ENCODE measurements around the gene SRMS. TPM values are rescaled to one million over a fixed set of nuclear protein-coding genes. Genes with fewer than 3 reads are reported as not detected.

The SRMS gene
- total RNA-seq, 1 experiment from 2014 or later: 3.2 TPM

DNA sequence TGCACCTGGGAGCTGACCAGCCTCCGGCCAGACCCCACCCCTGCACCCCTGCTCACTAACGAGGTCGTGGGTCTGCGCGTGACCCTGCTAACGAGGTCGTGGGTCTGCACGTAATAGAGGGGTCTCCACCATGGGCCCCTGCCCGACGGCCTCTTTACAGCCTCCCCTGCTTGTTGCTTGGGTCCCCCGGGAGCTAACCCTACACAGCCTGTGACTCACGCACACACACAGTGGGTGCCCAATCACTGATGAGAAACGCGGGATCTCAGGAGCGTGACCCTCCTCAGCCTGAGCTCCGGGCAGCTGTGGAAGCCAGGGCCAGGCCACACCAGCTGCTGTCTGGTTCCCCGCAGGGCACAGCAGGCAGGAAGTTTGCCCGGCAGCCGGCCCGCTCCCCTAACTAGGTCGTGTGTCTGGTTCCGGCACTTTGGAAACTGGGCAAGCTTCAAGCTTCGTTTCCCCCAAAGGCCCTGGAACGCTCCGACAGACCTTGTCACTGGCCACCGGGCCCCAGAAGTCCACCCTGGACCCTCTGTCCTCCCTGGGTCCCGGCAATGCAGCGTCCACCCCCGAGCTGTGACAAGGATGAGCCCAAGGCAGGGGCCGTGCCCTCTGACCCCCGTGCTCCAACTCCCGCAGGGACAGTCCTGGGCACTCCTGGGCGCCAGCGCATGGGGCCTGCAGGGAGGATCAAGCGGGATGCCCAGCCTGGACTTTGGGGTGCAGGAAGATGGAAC is 11.1 kb downstream of the SRMS start:
- intact Hi-C loops (cut with micrococcal nuclease): loop anchor here (5.0 to 10.0 kb wide), 5 partner anchors 91 to 161 kb away; partner anchors contain the start of genes GMEB2 and TNFRSF6B
- Histone ChIP-seq H3K9me2 (ENCODE audit: insufficient read depth) (no peaks in the 10 kb centered on the region), H3K9me3 (ENCODE audit: control insufficient read depth in 1 of 2, insufficient read depth in 1 of 2, low read depth in 1 of 2, low read length in 2 of 2) (no peaks in the 10 kb centered on the region), H3K36me3 (ENCODE audit: control insufficient read depth in 1 of 2, insufficient read depth in 2 of 2, low read length in 2 of 2) (no peaks in the 10 kb centered on the region), H3K79me2 (ENCODE audit: insufficient read depth, low read length) (no peaks in the 10 kb centered on the region), H3K9ac (ENCODE audit: low read length) (peak overlapping the region; percentile 76), H3K4me1 (ENCODE audit: control insufficient read depth in 1 of 2, insufficient read depth in 2 of 2, low read length in 2 of 2) (peaks cover 41 to 76% of the 10 kb centered on the region in 2 experiments), H3K4me3 (replicated peaks in 1 of 2; ENCODE audit: low read depth in 1 of 2, low read length in 2 of 2) (peak overlapping the region; percentile 67), H3K4me2 (ENCODE audit: low read length) (peak overlapping the region; percentile 99), H3K27ac (ENCODE audit: low read depth, low read length) (peak overlapping the region; percentile 97), H4K20me1 (ENCODE audit: insufficient read depth) (no peaks in the 10 kb centered on the region), H3K27me3 (ENCODE audit: insufficient read depth, low read length) (no peaks in the 10 kb centered on the region), H2AFZ (ENCODE audit: low read depth, low read length, poor library complexity, severe bottlenecking) (no peak overlapping the region)
- ChIA-PET RAD21 (ENCODE audit: low non-redundant PET in 1 of 2, low total read pairs in 2 of 2, uncharacterized antibody in 2 of 2, unreplicated experiment in 2 of 2) (no interaction called here), POLR2A (interaction anchor here (0.9 to 3.3 kb wide), 6 partner anchors 9 to 421 kb away, joined by 3 to 9 read pairs (median 5); partner anchors contain the start of gene PPDPF), CTCF (interaction anchor here (1.0 to 3.2 kb wide), 8 partner anchors 8 to 444 kb away, joined by 3 to 20 read pairs (median 8); partner anchors contain the start of genes PPDPF, PRPF6, SAMD10 and SRMS)
- BruUV-seq (replicated peaks): no TSS peak
- no peak for TF ChIP-seq EZH2 (IDR thresholded peaks at IDR 0.05)
- TF ChIP-seq EZH2phosphoT487 (IDR thresholded peaks at IDR 0.05; ENCODE audit: borderline replicate concordance): no peak
- TF ChIP-seq POLR2AphosphoS5 (IDR thresholded peaks at IDR 0.05; ENCODE audit: low read depth, low read length): peak; percentile 38; the same call in 1 of the 2 replicates
- TF ChIP-seq ZFX (IDR thresholded peaks at IDR 0.05): no peak
- TF ChIP-seq CEBPB (IDR thresholded peaks at IDR 0.05; ENCODE audit: low read depth): no peak
- TF ChIP-seq SRF (IDR thresholded peaks at IDR 0.05; ENCODE audit: low read depth): no peak
- DNase-seq (ENCODE audit: low read depth, low spot score) (no peak), ATAC-seq (peak; percentile 6; the same call in 1 of the 2 replicates)

DNA sequence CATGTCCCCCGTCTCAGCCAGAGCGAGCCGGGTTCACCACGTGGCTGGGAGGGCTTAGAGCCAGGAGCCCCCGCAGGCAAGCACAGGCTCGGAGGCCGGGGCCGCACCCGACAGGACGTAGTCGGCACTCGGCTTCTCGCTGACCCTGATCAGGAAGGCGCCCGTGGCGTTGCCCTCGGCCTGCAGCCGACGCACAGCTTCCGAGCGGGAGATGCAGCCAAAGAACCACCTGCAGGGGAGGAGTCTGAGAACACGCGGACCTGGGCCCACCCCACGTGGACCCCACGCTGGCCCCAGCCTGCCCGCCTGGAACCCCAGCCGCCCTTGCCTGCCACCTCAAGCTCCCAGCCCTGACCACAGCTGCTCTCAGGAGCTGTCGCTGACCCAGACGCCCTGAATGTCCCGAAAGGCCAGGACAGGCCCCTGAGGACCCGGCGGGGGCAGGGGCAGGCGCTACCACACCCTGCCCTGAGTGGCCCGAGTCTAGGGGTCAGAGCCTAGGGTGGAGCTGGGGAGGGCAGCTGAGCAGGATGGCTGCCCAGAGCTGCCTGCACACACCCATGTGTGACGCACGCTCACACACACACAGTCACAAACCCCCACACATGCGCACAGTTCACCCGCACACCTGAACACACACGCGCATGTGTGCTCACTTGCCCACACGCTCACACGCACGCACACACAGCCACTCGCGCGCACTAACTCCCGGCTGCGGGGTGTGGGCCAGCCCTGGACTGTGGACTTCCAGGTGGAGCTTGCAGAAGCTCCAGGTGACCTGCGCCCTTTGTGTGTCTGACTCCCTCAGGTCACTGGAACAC is 12.5 kb downstream of the SRMS start:
- Histone ChIP-seq H3K9me2 (ENCODE audit: insufficient read depth) (no peaks in the 10 kb centered on the region), H3K4me3 (replicated peaks in 1 of 2; ENCODE audit: low read depth in 1 of 2, low read length in 2 of 2) (no peak overlapping the region), H3K9me3 (ENCODE audit: control insufficient read depth in 1 of 2, insufficient read depth in 1 of 2, low read depth in 1 of 2, low read length in 2 of 2) (no peaks in the 10 kb centered on the region), H4K20me1 (ENCODE audit: insufficient read depth) (no peaks in the 10 kb centered on the region), H3K79me2 (ENCODE audit: insufficient read depth, low read length) (no peaks in the 10 kb centered on the region), H3K4me1 (ENCODE audit: control insufficient read depth in 1 of 2, insufficient read depth in 2 of 2, low read length in 2 of 2) (peaks cover 36 to 62% of the 10 kb centered on the region in 2 experiments), H3K9ac (ENCODE audit: low read length) (peak overlapping the region; percentile 22; the same call in 1 of the 2 replicates), H2AFZ (ENCODE audit: low read depth, low read length, poor library complexity, severe bottlenecking) (no peak overlapping the region), H3K36me3 (ENCODE audit: control insufficient read depth in 1 of 2, insufficient read depth in 2 of 2, low read length in 2 of 2) (no peaks in the 10 kb centered on the region), H3K4me2 (ENCODE audit: low read length) (peak overlapping the region; percentile 68), H3K27me3 (ENCODE audit: insufficient read depth, low read length) (no peaks in the 10 kb centered on the region), H3K27ac (ENCODE audit: low read depth, low read length) (peak overlapping the region; percentile 71; the same call in 1 of the 2 replicates)
- POLR2A ChIA-PET: interaction anchor here (0.6 kb wide), 1 partner anchor 33 kb away, joined by 5 read pairs; no protein-coding TSS in a partner anchor
- RAD21 ChIA-PET (ENCODE audit: low non-redundant PET in 1 of 2, low total read pairs in 2 of 2, uncharacterized antibody in 2 of 2, unreplicated experiment in 2 of 2): no interaction called here
- CTCF ChIA-PET: no interaction called here
- intact Hi-C loops (cut with micrococcal nuclease): loop anchor here (5.0 to 10.0 kb wide), 5 partner anchors 92 to 162 kb away; partner anchors contain the start of genes GMEB2 and TNFRSF6B
- ATAC-seq (no peak), DNase-seq (ENCODE audit: low read depth, low spot score) (no peak)
- BruUV-seq (replicated peaks): no TSS peak
- TF ChIP-seq, protein P1, sequence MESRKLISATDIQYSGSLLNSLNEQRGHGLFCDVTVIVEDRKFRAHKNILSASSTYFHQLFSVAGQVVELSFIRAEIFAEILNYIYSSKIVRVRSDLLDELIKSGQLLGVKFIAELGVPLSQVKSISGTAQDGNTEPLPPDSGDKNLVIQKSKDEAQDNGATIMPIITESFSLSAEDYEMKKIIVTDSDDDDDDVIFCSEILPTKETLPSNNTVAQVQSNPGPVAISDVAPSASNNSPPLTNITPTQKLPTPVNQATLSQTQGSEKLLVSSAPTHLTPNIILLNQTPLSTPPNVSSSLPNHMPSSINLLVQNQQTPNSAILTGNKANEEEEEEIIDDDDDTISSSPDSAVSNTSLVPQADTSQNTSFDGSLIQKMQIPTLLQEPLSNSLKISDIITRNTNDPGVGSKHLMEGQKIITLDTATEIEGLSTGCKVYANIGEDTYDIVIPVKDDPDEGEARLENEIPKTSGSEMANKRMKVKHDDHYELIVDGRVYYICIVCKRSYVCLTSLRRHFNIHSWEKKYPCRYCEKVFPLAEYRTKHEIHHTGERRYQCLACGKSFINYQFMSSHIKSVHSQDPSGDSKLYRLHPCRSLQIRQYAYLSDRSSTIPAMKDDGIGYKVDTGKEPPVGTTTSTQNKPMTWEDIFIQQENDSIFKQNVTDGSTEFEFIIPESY (IDR thresholded peaks at IDR 0.05; ENCODE audit: extremely low read depth, insufficient replicate concordance, low read length): no peak
- no peak for TF ChIP-seq FOSL1 (IDR thresholded peaks at IDR 0.05; ENCODE audit: low read depth)
- TF ChIP-seq, protein P2, sequence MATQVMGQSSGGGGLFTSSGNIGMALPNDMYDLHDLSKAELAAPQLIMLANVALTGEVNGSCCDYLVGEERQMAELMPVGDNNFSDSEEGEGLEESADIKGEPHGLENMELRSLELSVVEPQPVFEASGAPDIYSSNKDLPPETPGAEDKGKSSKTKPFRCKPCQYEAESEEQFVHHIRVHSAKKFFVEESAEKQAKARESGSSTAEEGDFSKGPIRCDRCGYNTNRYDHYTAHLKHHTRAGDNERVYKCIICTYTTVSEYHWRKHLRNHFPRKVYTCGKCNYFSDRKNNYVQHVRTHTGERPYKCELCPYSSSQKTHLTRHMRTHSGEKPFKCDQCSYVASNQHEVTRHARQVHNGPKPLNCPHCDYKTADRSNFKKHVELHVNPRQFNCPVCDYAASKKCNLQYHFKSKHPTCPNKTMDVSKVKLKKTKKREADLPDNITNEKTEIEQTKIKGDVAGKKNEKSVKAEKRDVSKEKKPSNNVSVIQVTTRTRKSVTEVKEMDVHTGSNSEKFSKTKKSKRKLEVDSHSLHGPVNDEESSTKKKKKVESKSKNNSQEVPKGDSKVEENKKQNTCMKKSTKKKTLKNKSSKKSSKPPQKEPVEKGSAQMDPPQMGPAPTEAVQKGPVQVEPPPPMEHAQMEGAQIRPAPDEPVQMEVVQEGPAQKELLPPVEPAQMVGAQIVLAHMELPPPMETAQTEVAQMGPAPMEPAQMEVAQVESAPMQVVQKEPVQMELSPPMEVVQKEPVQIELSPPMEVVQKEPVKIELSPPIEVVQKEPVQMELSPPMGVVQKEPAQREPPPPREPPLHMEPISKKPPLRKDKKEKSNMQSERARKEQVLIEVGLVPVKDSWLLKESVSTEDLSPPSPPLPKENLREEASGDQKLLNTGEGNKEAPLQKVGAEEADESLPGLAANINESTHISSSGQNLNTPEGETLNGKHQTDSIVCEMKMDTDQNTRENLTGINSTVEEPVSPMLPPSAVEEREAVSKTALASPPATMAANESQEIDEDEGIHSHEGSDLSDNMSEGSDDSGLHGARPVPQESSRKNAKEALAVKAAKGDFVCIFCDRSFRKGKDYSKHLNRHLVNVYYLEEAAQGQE (IDR thresholded peaks at IDR 0.05; ENCODE audit: low read depth): no peak
- TF ChIP-seq, protein P3, sequence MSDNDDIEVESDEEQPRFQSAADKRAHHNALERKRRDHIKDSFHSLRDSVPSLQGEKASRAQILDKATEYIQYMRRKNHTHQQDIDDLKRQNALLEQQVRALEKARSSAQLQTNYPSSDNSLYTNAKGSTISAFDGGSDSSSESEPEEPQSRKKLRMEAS (IDR thresholded peaks at IDR 0.05): no peak
- TF ChIP-seq EGR1 (IDR thresholded peaks at IDR 0.05; ENCODE audit: low read depth): no peak
- TF ChIP-seq POLR2AphosphoS5 (IDR thresholded peaks at IDR 0.05; ENCODE audit: low read depth, low read length): no peak
